Mesothelial cell of epicardium (in vitro differentiated cells): ENCODE measurements around the gene PDE4B. TPM values are rescaled to one million over a fixed set of nuclear protein-coding genes. Genes with fewer than 3 reads are reported as not detected.

Experiments
- DNase-seq, 2 experiments: peaks; one replicate each; pipeline ENCODE4 v3.0.0; 2021; ENCODE audit warnings: low spot score in 2 of 2; ENCODE audit not compliant: unreplicated experiment in 2 of 2
- H3K27ac Mint-ChIP-seq: 2 replicates; pipeline ENCODE4 v1.8.0; 2021; ENCODE audit warnings: mixed read lengths
- H3K27me3 Mint-ChIP-seq: 2 replicates; pipeline ENCODE4 v1.8.0; 2021; ENCODE audit warnings: low read depth, mixed read lengths
- H3K36me3 Mint-ChIP-seq: 2 replicates; pipeline ENCODE4 v1.8.0; 2021; ENCODE audit warnings: mixed read lengths
- H3K4me1 Mint-ChIP-seq: 2 replicates; pipeline ENCODE4 v1.8.0; 2021; ENCODE audit warnings: mixed read lengths
- H3K4me3 Mint-ChIP-seq: 2 replicates; pipeline ENCODE4 v1.8.0; 2021; ENCODE audit warnings: mild to moderate bottlenecking, moderate library complexity, mixed read lengths
- H3K9me3 Mint-ChIP-seq: 2 replicates; pipeline ENCODE4 v1.8.0; 2021; ENCODE audit warnings: mixed read lengths
- CTCF ChIP-seq: fragments of 200-600 bp; sonication (generic); IDR thresholded peaks from one replicate; pipeline ENCODE4 v1.5.0; 2021; ENCODE audit warnings: antibody characterized with exemption; ENCODE audit not compliant: unreplicated experiment
- total RNA-seq: library from RNA; stranded (reverse); gene quantifications from 3 replicates; pipeline ENCODE4 v1.2.1, GENCODE V29; 2021

Gene PDE4B
- total RNA-seq, 1 donor from 2014 or later = 22.3 TPM

- DNase-seq = no peak
- Mint-ChIP-seq H3K4me3 (no peak overlapping the region), H3K27me3 (peaks cover 5% of the 10 kb centered on the region), H3K4me1 (peaks cover 1% of the 10 kb centered on the region), H3K36me3 (no peaks in the 10 kb centered on the region), H3K9me3 (peaks cover 8% of the 10 kb centered on the region), H3K27ac (no peak overlapping the region)
- no peak for TF ChIP-seq CTCF
Measured at GRCh38 chr1:66231217-66231616, 438.5 kb downstream of the PDE4B start.

DNA sequence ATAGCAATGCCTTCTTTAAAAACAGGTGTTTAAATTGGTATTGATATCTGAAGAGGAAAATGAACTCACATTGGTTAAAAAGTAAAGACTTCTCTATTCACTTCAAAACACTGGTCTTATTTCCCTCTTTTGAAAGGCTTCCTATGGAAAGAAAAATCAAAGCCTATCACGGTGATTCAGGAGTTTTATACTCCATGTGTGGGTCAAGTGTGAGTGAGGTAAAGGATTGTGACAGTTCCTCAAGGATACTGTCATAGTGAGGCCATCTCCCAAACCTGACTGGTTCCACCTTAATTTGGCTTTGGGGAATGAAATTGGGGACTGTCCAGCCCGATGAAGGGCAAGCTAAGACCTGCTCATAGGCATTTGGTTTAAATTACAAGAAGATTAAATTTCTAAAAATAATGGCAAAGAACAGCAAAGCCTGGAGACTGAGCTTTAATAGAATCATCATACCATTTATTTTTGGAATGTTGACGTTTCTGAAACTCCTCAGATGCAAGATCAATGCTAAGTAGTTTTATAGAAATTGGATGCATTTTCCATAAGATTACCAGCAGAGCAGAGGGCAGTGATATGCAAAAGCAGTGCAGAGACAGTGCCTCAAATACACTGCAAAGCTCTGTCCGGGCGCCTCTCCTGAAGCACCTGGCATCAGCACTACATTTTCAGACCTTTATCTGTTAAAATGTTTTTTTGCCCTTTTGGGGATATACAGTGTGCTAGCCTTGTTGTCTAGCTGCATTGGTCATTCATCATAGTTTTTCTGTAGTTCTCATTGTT is 439.2 kb downstream of the PDE4B start:
- Mint-ChIP-seq H3K4me3 (no peak overlapping the region), H3K27ac (no peak overlapping the region), H3K36me3 (no peaks in the 10 kb centered on the region), H3K27me3 (peaks cover 5% of the 10 kb centered on the region), H3K4me1 (peaks cover 8% of the 10 kb centered on the region), H3K9me3 (peaks cover 8% of the 10 kb centered on the region)
- TF ChIP-seq CTCF = no peak
- no peak for DNase-seq

DNA sequence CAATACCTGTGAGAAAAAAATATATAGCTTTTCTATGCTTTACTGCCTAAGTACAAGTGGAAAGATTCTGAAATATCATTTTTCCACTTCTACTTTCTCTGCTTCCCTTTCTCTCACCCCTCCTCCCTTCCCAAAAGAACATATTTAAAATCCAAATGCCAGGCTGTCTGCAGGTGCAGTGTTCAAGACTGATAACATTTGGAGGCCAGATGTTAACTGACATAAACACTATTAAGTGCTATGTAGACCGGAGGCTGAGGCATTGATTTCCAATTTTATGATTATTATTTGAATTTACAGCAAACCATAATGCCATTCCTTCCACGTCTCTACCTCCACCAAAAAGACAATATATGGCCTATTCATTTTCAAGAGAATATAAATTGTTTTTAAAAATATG is 444.3 kb downstream of the PDE4B start:
- peaks cover 5% of the 10 kb centered on the region for H3K27me3 Mint-ChIP-seq
- H3K9me3 Mint-ChIP-seq = peaks cover 8% of the 10 kb centered on the region
- DNase-seq = no peak
- no peak overlapping the region for H3K27ac Mint-ChIP-seq
- no peak overlapping the region for H3K4me3 Mint-ChIP-seq
- no peak for TF ChIP-seq CTCF
- peaks cover 38% of the 10 kb centered on the region for H3K4me1 Mint-ChIP-seq
- H3K36me3 Mint-ChIP-seq = no peaks in the 10 kb centered on the region

- TF ChIP-seq CTCF = no peak
- Mint-ChIP-seq H3K9me3 (peaks cover 8% of the 10 kb centered on the region), H3K27ac (peak overlapping the region; percentile 60), H3K27me3 (peaks cover 5% of the 10 kb centered on the region), H3K4me3 (no peak overlapping the region), H3K4me1 (peaks cover 39% of the 10 kb centered on the region), H3K36me3 (no peaks in the 10 kb centered on the region)
- DNase-seq = no peak
Measured at GRCh38 chr1:66237722-66238479, 445.2 kb downstream of the PDE4B start.

DNA sequence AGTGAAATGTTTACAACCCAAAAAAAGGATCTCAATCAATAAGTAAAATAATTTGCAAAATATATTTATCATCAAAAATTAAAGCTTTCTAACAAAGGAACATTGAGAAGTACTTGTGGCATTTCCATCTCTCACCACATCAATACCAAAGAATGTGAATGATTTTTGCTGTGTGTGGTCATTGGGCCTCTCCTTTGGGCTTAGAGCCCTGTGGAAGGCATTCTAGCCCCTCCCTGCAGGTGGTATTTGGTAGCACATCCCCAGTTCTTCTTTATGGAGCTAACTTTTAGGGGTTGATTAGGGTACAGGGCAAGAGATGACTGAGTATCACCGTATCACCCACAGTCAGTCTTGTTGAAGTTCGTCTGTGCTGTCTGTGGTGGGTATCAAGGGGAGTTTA is 447.1 kb downstream of the PDE4B start:
- Mint-ChIP-seq H3K27me3 (peaks cover 1% of the 10 kb centered on the region), H3K4me1 (peaks cover 39% of the 10 kb centered on the region), H3K4me3 (no peak overlapping the region), H3K27ac (no peak overlapping the region), H3K36me3 (no peaks in the 10 kb centered on the region), H3K9me3 (peaks cover 3% of the 10 kb centered on the region)
- TF ChIP-seq CTCF = no peak
- no peak for DNase-seq
